Fibroblast of skin of right quadriceps (primary cell): ENCODE measurements around the gene TXNDC8.
A peak's percentile ranks its signal among the peaks of the same experiment; 100 is the strongest.
"Not testable (repeated sequence)": the region's sequence is repeated elsewhere in the genome, so short reads cannot be mapped to it uniquely, and the experiment has no call there.

Experiments used
- DNase-seq: peaks from one replicate; pipeline ENCODE4 v3.0.0-alpha.2; 2013

Gene TXNDC8

GRCh38 chr9:110323818-110324217, 13.8 kb downstream of the TXNDC8 start:
- no peak for DNase-seq

- DNase-seq, result peak; percentile 72
Measured at GRCh38 chr9:110320651-110321445, 16.8 kb downstream of the TXNDC8 start.

GRCh38 chr9:110319781-110320492, 17.7 kb downstream of the TXNDC8 start:
- DNase-seq, result no peak

- no peak for DNase-seq
Measured at GRCh38 chr9:110317911-110318310, 19.8 kb downstream of the TXNDC8 start.

GRCh38 chr9:110316261-110317075, 21.2 kb downstream of the TXNDC8 start:
- DNase-seq, result no peak

- DNase-seq, result not testable (repeated sequence)
Measured at GRCh38 chr9:110311978-110312377, 25.7 kb downstream of the TXNDC8 start.

GRCh38 chr9:110309681-110310080, 28.0 kb downstream of the TXNDC8 start:
- no peak for DNase-seq

- no peak for DNase-seq
Measured at GRCh38 chr9:110308633-110309038, 29.0 kb downstream of the TXNDC8 start.

GRCh38 chr9:110307191-110307590, 30.5 kb downstream of the TXNDC8 start:
- no peak for DNase-seq

GRCh38 chr9:110303133-110303532, 34.5 kb downstream of the TXNDC8 start:
- DNase-seq, result peak; percentile 66

- no peak for DNase-seq
Measured at GRCh38 chr9:110298043-110298605, 39.5 kb downstream of the TXNDC8 start.

GRCh38 chr9:110293248-110293647, 44.4 kb downstream of the TXNDC8 start:
- DNase-seq, result no peak

GRCh38 chr9:110291921-110292557, 45.6 kb downstream of the TXNDC8 start:
- DNase-seq, result no peak

- no peak for DNase-seq
Measured at GRCh38 chr9:110290001-110290400, 47.7 kb downstream of the TXNDC8 start.

- no peak for DNase-seq
Measured at GRCh38 chr9:110288503-110288902, 49.2 kb downstream of the TXNDC8 start.

GRCh38 chr9:110287289-110287680, 50.4 kb downstream of the TXNDC8 start:
- DNase-seq, result no peak

GRCh38 chr9:110284211-110284844, 53.3 kb downstream of the TXNDC8 start:
- DNase-seq, result no peak

GRCh38 chr9:110283751-110284150, 53.9 kb downstream of the TXNDC8 start:
- DNase-seq, result no peak

- DNase-seq, result no peak
Measured at GRCh38 chr9:110282739-110283081, 55.0 kb downstream of the TXNDC8 start.

- DNase-seq, result no peak
Measured at GRCh38 chr9:110282018-110282738, 55.5 kb downstream of the TXNDC8 start.

GRCh38 chr9:110278080-110278707, 59.5 kb downstream of the TXNDC8 start:
- no peak for DNase-seq
